ENCODE results near the gene ZNF22.

DNA sequence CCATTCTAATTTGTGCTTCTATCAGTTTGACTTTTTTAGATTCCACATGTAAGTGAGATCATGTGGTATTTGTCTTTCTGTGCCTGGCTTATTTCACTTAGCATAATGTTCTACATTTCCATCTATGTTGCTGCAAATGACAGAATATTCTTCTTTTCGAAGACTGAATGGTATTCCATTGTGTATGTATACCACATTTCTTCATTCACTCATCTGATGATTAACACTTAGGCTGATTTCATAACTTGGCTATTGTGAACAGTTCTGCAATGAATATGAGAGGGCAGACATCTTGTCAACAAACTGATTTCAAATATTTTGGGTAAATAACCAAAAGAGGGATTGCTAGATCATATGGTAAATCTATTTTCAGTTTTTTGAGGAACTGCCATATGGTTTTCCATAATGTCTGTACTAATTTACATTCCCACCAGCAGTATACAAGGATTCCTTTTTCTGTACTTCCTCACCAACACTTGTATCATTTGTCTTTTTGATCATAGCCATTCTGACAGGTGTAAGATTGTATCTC is 52.9 kb downstream of the ZNF22 start:
- TF ChIP-seq, protein P1, sequence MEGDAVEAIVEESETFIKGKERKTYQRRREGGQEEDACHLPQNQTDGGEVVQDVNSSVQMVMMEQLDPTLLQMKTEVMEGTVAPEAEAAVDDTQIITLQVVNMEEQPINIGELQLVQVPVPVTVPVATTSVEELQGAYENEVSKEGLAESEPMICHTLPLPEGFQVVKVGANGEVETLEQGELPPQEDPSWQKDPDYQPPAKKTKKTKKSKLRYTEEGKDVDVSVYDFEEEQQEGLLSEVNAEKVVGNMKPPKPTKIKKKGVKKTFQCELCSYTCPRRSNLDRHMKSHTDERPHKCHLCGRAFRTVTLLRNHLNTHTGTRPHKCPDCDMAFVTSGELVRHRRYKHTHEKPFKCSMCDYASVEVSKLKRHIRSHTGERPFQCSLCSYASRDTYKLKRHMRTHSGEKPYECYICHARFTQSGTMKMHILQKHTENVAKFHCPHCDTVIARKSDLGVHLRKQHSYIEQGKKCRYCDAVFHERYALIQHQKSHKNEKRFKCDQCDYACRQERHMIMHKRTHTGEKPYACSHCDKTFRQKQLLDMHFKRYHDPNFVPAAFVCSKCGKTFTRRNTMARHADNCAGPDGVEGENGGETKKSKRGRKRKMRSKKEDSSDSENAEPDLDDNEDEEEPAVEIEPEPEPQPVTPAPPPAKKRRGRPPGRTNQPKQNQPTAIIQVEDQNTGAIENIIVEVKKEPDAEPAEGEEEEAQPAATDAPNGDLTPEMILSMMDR (IDR thresholded peaks at IDR 0.05): no peak
- no peak for TF ChIP-seq POLR2A (IDR thresholded peaks at IDR 0.05)
